SK-N-MC (cell line): ENCODE data around the gene NOP14.

Source experiments
- EZH2 ChIP-seq: fragments of 200-600 bp; sonication (generic); IDR thresholded peaks from one replicate; pipeline ENCODE4 v1.6.1; 2017; ENCODE audit warnings: antibody characterized with exemption
- POLR2AphosphoS5 ChIP-seq: IDR thresholded peaks from 2 replicates; pipeline ENCODE4 v1.6.1; 2012; ENCODE audit warnings: mild to moderate bottlenecking, low read depth, low read length, borderline replicate concordance

DNA sequence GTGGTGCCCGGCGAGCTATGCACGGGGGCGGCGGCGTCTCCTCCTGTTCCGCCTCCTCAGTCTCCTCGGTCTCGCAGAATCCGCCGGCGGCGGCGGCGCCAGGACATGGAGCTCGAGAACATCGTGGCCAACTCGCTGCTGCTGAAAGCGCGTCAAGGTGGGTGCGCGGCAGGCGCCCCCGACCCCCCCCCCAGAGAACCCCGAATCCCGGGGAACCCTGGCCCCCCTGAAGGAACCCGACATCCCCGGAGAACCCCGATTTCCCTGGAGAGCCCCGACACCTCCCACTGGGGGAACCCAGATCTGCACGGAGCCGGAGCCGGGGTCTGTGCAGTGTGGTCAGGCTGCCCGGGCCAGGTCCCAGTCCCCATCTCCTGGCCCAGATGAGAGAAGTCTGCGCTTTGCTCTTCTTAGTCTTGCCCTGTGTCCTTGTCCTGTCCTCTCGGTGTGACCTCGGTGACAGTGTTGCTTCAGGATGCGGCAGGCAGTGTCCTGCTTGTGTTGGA lies 813 bp upstream of the NOP14 start:
- TF ChIP-seq EZH2 (no peak), POLR2AphosphoS5 (no peak)
